GM23338 (cell line): ENCODE measurements around the gene TMEM176B. TPM values are rescaled to one million over a fixed set of nuclear protein-coding genes. Genes with fewer than 3 reads are reported as not detected.

ENCODE experiments used
- ATAC-seq: fragments of 200-7000 bp; cut with Tn5 transposase; 3 replicates; pipeline ENCODE4 v1.9.1; 2020
- DNase-seq: peaks from one replicate; pipeline ENCODE4 v3.0.0-alpha.2; 2015; ENCODE audit warnings: low spot score
- H2AFZ ChIP-seq: fragments of 200-600 bp; sonication (generic); 2 replicates; pipeline ENCODE4 v1.8.0; 2016; ENCODE audit warnings: antibody characterized with exemption, mild to moderate bottlenecking, moderate library complexity
- H3F3A ChIP-seq: fragments of 200-600 bp; sonication (generic); replicated peaks from 2 replicates; pipeline ENCODE4 v1.8.0; 2017; ENCODE audit warnings: antibody characterized with exemption, mixed run types, low read depth
- H3K27ac ChIP-seq: fragments of 200-600 bp; sonication (generic); 2 replicates; pipeline ENCODE4 v1.6.1; 2016; ENCODE audit warnings: low read depth
- H3K27me3 ChIP-seq: fragments of 200-600 bp; sonication (generic); 2 replicates; pipeline ENCODE4 v1.8.0; 2016; ENCODE audit warnings: mild to moderate bottlenecking, mixed run types, moderate library complexity; ENCODE audit not compliant: insufficient read depth
- H3K36me3 ChIP-seq: fragments of 200-600 bp; sonication (generic); 2 replicates; pipeline ENCODE4 v1.8.0; 2016; ENCODE audit warnings: mild to moderate bottlenecking; ENCODE audit not compliant: insufficient read depth
- H3K4me1 ChIP-seq: fragments of 200-600 bp; sonication (generic); 2 replicates; pipeline ENCODE4 v1.8.0; 2016; ENCODE audit warnings: mild to moderate bottlenecking, moderate library complexity; ENCODE audit not compliant: insufficient read depth
- H3K4me2 ChIP-seq: fragments of 200-600 bp; sonication (generic); 2 replicates; pipeline ENCODE4 v1.7.1; 2017; ENCODE audit warnings: mixed run types
- H3K4me3 ChIP-seq: fragments of 200-600 bp; sonication (generic); 2 replicates; pipeline ENCODE4 v1.6.1; 2016; ENCODE audit warnings: mixed run types
- H3K79me2 ChIP-seq: fragments of 200-600 bp; sonication (generic); replicated peaks from 2 replicates; pipeline ENCODE4 v1.8.0; 2017; ENCODE audit warnings: mild to moderate bottlenecking; ENCODE audit not compliant: insufficient read depth
- H3K9me2 ChIP-seq: fragments of 200-600 bp; sonication (generic); 2 replicates; pipeline ENCODE4 v1.8.0; 2017; ENCODE audit not compliant: insufficient read depth
- H4K20me1 ChIP-seq: fragments of 200-600 bp; sonication (generic); replicated peaks from 2 replicates; pipeline ENCODE4 v1.8.0; 2017; ENCODE audit warnings: mild to moderate bottlenecking; ENCODE audit not compliant: insufficient read depth
- H3K27ac Mint-ChIP-seq: 2 replicates; pipeline ENCODE4 v1.8.0; 2020; ENCODE audit warnings: inconsistent platforms, mild to moderate bottlenecking, moderate library complexity, mixed read lengths
- H3K27me3 Mint-ChIP-seq: 3 replicates; pipeline ENCODE4 v1.8.0; 2022; ENCODE audit warnings: low read depth, mild to moderate bottlenecking, moderate library complexity, mixed read lengths, inconsistent platforms; ENCODE audit not compliant: insufficient read depth, poor library complexity
- H3K36me3 Mint-ChIP-seq: 3 replicates; pipeline ENCODE4 v1.8.0; 2021; ENCODE audit warnings: low read depth, mild to moderate bottlenecking, inconsistent platforms, moderate library complexity, mixed read lengths
- H3K4me1 Mint-ChIP-seq: 3 replicates; pipeline ENCODE4 v1.8.0; 2020; ENCODE audit warnings: mild to moderate bottlenecking, inconsistent platforms, mixed read lengths
- H3K4me3 Mint-ChIP-seq: 3 replicates; pipeline ENCODE4 v1.8.0; 2021; ENCODE audit warnings: moderate library complexity, mild to moderate bottlenecking, inconsistent platforms, mixed read lengths
- H3K9me3 Mint-ChIP-seq: 3 replicates; pipeline ENCODE4 v1.8.0; 2020; ENCODE audit warnings: moderate library complexity, mild to moderate bottlenecking, inconsistent platforms, mixed read lengths
- CREB1 ChIP-seq: fragments of 250-450 bp; sonication (Bioruptor Pico); IDR thresholded peaks from 2 replicates; pipeline ENCODE4 v1.5.0; 2020; ENCODE audit warnings: low read depth, mild to moderate bottlenecking, moderate library complexity
- EZH2 ChIP-seq: fragments of 200-600 bp; sonication (generic); IDR thresholded peaks from one replicate; pipeline ENCODE4 v1.8.0; 2017; ENCODE audit warnings: antibody characterized with exemption, mild to moderate bottlenecking, low read depth; ENCODE audit not compliant: unreplicated experiment
- EZH2phosphoT487 ChIP-seq: fragments of 200-600 bp; sonication (generic); IDR thresholded peaks from one replicate; pipeline ENCODE4 v1.8.1; 2018; ENCODE audit warnings: antibody characterized with exemption; ENCODE audit not compliant: unreplicated experiment
- JUNB ChIP-seq: IDR thresholded peaks from one replicate; pipeline ENCODE4 v1.6.1; 2016; ENCODE audit warnings: antibody characterized with exemption; ENCODE audit not compliant: unreplicated experiment
- NANOG ChIP-seq: IDR thresholded peaks from 2 replicates; pipeline ENCODE4 v1.6.1; 2016; ENCODE audit warnings: antibody characterized with exemption, borderline replicate concordance
- POLR2AphosphoS5 ChIP-seq: IDR thresholded peaks from 2 replicates; pipeline ENCODE4 v1.6.1; 2016; ENCODE audit warnings: antibody characterized with exemption, low read depth
- STAT1 ChIP-seq: IDR thresholded peaks from one replicate; pipeline ENCODE4 v1.6.1; 2016; ENCODE audit warnings: antibody characterized with exemption; ENCODE audit not compliant: unreplicated experiment
- ZNF114 ChIP-seq: fragments of 250-450 bp; sonication (Bioruptor Pico); IDR thresholded peaks from 2 replicates; pipeline ENCODE4 v1.5.0; 2020; ENCODE audit warnings: mild to moderate bottlenecking, moderate library complexity
- ZNF331 ChIP-seq: fragments of 250-450 bp; sonication (Bioruptor Pico); IDR thresholded peaks from 2 replicates; pipeline ENCODE4 v1.5.0; 2020; ENCODE audit warnings: low read depth, mild to moderate bottlenecking, moderate library complexity
- polyA plus RNA-seq: library from polyadenylated mRNA; unstranded; fragments of >200 nt; fragmentation: Nextera tagmentation; extraction: Ambion mirVana; gene quantifications from 2 replicates; pipeline ENCODE4 v1.2.1, GENCODE V29; 2016
- total RNA-seq: library from RNA; depleted of rRNA; stranded (reverse); fragments of >200 nt; shearing (Covaris generic); gene quantifications from 2 replicates; pipeline ENCODE4 v1.2.3, GENCODE V29; 2014
- TF ChIP-seq, protein P1 (sequence below): fragments of 250-450 bp; sonication (Bioruptor Pico); IDR thresholded peaks from 2 replicates; pipeline ENCODE4 v1.5.0; 2020; ENCODE audit warnings: mild to moderate bottlenecking, moderate library complexity
- TF ChIP-seq, protein P2 (sequence below): IDR thresholded peaks from one replicate; pipeline ENCODE4 v1.6.1; 2018; ENCODE audit warnings: antibody characterized with exemption; ENCODE audit not compliant: unreplicated experiment
- TF ChIP-seq, protein P3 (sequence below), 2 experiments: fragments of 200-600 bp in 1 of 2; sonication (generic) in 1 of 2; conservative IDR thresholded peaks; 2 replicates each; pipeline versions ENCODE4 v1.5.1 to v1.6.1; 2016 to 2017; ENCODE audit warnings: antibody characterized with exemption in 2 of 2, low read depth in 2 of 2, mild to moderate bottlenecking in 2 of 2, moderate library complexity in 1 of 2
- TF ChIP-seq, protein P4 (sequence below): IDR thresholded peaks from 2 replicates; pipeline ENCODE4 v1.6.1; 2016; ENCODE audit warnings: antibody characterized with exemption

TMEM176B gene
- total and polyA plus RNA-seq, 2 experiments from 2014 or later: 0.35 to 0.42 TPM

DNA sequence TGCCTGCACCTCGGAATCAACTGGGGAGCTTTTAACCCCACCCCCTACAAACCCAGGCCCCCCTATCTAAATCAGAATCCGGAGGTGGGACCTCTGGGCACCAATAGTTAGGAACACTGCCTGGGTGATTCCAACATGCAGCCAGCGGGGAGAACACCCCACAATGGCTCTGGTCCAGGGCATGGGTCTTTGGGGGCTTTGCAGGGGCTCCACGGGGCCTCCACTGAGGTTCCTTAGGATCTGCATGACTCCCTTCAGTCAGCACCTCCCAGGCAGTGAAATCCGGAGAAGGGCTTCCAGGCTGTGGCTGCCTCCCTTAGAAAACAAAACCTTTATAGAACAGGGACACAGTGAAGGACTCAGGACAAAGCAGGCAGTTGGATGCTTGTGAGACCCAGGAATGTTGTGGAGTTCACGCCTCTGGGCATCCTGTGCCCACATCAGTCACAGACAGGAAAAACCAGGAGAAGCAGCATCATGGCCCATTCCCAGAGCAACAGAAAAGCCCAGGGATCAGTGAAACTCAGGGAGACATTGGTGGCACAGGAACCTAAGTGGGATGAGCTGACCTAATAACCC lies 35.6 kb upstream of the TMEM176B start:
- no peak overlapping the region for H3K27ac Mint-ChIP-seq
- no peaks in the 10 kb centered on the region for H3K36me3 Mint-ChIP-seq
- no peaks in the 10 kb centered on the region for H3K36me3 ChIP-seq
- no peak overlapping the region for H3K4me2 ChIP-seq
- no peak overlapping the region for H3K4me3 Mint-ChIP-seq
- no peaks in the 10 kb centered on the region for H3K79me2 ChIP-seq
- 0 out of 2 replicates have a peak, but pooled peaks cover 4% of the 10 kb centered on the region for H3K9me2 ChIP-seq
- H3K27me3 Mint-ChIP-seq: peaks cover 4% of the 10 kb centered on the region
- H4K20me1 ChIP-seq: no peaks in the 10 kb centered on the region
- H3K4me3 ChIP-seq: no peak overlapping the region
- no peak for TF ChIP-seq JUNB
- no peak for TF ChIP-seq ZNF114 (CRISPR knock-in tag)
- TF ChIP-seq NANOG: no peak
- no peak for TF ChIP-seq EZH2phosphoT487
- TF ChIP-seq, protein P1, sequence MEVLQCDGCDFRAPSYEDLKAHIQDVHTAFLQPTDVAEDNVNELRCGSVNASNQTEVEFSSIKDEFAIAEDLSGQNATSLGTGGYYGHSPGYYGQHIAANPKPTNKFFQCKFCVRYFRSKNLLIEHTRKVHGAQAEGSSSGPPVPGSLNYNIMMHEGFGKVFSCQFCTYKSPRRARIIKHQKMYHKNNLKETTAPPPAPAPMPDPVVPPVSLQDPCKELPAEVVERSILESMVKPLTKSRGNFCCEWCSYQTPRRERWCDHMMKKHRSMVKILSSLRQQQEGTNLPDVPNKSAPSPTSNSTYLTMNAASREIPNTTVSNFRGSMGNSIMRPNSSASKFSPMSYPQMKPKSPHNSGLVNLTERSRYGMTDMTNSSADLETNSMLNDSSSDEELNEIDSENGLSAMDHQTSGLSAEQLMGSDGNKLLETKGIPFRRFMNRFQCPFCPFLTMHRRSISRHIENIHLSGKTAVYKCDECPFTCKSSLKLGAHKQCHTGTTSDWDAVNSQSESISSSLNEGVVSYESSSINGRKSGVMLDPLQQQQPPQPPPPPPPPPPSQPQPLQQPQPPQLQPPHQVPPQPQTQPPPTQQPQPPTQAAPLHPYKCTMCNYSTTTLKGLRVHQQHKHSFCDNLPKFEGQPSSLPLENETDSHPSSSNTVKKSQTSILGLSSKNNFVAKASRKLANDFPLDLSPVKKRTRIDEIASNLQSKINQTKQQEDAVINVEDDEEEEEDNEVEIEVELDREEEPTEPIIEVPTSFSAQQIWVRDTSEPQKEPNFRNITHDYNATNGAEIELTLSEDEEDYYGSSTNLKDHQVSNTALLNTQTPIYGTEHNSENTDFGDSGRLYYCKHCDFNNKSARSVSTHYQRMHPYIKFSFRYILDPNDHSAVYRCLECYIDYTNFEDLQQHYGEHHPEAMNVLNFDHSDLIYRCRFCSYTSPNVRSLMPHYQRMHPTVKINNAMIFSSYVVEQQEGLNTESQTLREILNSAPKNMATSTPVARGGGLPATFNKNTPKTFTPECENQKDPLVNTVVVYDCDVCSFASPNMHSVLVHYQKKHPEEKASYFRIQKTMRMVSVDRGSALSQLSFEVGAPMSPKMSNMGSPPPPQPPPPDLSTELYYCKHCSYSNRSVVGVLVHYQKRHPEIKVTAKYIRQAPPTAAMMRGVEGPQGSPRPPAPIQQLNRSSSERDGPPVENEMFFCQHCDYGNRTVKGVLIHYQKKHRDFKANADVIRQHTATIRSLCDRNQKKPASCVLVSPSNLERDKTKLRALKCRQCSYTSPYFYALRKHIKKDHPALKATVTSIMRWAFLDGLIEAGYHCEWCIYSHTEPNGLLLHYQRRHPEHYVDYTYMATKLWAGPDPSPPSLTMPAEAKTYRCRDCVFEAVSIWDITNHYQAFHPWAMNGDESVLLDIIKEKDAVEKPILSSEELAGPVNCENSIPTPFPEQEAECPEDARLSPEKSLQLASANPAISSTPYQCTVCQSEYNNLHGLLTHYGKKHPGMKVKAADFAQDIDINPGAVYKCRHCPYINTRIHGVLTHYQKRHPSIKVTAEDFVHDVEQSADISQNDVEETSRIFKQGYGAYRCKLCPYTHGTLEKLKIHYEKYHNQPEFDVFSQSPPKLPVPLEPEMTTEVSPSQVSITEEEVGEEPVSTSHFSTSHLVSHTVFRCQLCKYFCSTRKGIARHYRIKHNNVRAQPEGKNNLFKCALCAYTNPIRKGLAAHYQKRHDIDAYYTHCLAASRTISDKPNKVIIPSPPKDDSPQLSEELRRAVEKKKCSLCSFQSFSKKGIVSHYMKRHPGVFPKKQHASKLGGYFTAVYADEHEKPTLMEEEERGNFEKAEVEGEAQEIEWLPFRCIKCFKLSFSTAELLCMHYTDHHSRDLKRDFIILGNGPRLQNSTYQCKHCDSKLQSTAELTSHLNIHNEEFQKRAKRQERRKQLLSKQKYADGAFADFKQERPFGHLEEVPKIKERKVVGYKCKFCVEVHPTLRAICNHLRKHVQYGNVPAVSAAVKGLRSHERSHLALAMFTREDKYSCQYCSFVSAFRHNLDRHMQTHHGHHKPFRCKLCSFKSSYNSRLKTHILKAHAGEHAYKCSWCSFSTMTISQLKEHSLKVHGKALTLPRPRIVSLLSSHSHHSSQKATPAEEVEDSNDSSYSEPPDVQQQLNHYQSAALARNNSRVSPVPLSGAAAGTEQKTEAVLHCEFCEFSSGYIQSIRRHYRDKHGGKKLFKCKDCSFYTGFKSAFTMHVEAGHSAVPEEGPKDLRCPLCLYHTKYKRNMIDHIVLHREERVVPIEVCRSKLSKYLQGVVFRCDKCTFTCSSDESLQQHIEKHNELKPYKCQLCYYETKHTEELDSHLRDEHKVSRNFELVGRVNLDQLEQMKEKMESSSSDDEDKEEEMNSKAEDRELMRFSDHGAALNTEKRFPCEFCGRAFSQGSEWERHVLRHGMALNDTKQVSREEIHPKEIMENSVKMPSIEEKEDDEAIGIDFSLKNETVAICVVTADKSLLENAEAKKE (CRISPR knock-in tag): no peak
- TF ChIP-seq POLR2AphosphoS5: no peak
- TF ChIP-seq, protein P2, sequence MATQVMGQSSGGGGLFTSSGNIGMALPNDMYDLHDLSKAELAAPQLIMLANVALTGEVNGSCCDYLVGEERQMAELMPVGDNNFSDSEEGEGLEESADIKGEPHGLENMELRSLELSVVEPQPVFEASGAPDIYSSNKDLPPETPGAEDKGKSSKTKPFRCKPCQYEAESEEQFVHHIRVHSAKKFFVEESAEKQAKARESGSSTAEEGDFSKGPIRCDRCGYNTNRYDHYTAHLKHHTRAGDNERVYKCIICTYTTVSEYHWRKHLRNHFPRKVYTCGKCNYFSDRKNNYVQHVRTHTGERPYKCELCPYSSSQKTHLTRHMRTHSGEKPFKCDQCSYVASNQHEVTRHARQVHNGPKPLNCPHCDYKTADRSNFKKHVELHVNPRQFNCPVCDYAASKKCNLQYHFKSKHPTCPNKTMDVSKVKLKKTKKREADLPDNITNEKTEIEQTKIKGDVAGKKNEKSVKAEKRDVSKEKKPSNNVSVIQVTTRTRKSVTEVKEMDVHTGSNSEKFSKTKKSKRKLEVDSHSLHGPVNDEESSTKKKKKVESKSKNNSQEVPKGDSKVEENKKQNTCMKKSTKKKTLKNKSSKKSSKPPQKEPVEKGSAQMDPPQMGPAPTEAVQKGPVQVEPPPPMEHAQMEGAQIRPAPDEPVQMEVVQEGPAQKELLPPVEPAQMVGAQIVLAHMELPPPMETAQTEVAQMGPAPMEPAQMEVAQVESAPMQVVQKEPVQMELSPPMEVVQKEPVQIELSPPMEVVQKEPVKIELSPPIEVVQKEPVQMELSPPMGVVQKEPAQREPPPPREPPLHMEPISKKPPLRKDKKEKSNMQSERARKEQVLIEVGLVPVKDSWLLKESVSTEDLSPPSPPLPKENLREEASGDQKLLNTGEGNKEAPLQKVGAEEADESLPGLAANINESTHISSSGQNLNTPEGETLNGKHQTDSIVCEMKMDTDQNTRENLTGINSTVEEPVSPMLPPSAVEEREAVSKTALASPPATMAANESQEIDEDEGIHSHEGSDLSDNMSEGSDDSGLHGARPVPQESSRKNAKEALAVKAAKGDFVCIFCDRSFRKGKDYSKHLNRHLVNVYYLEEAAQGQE: no peak
- TF ChIP-seq CREB1: no peak
- TF ChIP-seq ZNF331 (CRISPR knock-in tag): no peak
- TF ChIP-seq EZH2: no peak
- TF ChIP-seq, protein P3, sequence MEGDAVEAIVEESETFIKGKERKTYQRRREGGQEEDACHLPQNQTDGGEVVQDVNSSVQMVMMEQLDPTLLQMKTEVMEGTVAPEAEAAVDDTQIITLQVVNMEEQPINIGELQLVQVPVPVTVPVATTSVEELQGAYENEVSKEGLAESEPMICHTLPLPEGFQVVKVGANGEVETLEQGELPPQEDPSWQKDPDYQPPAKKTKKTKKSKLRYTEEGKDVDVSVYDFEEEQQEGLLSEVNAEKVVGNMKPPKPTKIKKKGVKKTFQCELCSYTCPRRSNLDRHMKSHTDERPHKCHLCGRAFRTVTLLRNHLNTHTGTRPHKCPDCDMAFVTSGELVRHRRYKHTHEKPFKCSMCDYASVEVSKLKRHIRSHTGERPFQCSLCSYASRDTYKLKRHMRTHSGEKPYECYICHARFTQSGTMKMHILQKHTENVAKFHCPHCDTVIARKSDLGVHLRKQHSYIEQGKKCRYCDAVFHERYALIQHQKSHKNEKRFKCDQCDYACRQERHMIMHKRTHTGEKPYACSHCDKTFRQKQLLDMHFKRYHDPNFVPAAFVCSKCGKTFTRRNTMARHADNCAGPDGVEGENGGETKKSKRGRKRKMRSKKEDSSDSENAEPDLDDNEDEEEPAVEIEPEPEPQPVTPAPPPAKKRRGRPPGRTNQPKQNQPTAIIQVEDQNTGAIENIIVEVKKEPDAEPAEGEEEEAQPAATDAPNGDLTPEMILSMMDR (conservative IDR thresholded peaks at IDR 0.05; ENCODE audit: low read depth in 2 of 2): no peak
- TF ChIP-seq STAT1: no peak
- TF ChIP-seq, protein P4, sequence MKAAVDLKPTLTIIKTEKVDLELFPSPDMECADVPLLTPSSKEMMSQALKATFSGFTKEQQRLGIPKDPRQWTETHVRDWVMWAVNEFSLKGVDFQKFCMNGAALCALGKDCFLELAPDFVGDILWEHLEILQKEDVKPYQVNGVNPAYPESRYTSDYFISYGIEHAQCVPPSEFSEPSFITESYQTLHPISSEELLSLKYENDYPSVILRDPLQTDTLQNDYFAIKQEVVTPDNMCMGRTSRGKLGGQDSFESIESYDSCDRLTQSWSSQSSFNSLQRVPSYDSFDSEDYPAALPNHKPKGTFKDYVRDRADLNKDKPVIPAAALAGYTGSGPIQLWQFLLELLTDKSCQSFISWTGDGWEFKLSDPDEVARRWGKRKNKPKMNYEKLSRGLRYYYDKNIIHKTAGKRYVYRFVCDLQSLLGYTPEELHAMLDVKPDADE: no peak
- H3F3A ChIP-seq: no peaks in the 10 kb centered on the region
- H2AFZ ChIP-seq: no peak overlapping the region
- H3K4me1 Mint-ChIP-seq: no peaks in the 10 kb centered on the region
- no peaks in the 10 kb centered on the region for H3K27me3 ChIP-seq
- H3K4me1 ChIP-seq: no peaks in the 10 kb centered on the region
- DNase-seq (no peak), ATAC-seq (no peak)
- H3K27ac ChIP-seq: no peak overlapping the region
- H3K9me3 Mint-ChIP-seq: no peaks in the 10 kb centered on the region
